K562 (cell line): ENCODE data around the gene CSH1. TPM values are rescaled to one million over a fixed set of nuclear protein-coding genes. Genes with fewer than 3 reads are reported as not detected.

Experiments used
- ATAC-seq: fragments of 200-7000 bp; cut with Tn5 transposase; 3 replicates; pipeline ENCODE4 v1.9.1; 2020; ENCODE audit warnings: moderate library complexity
- BruUV-seq: library from RNA; stranded (reverse); fragments of 400-500 nt; replicated peaks from 2 replicates; lab custom pipeline; 2021; lab: Mats Ljungman, UMichigan
- CTCF ChIA-PET: fragments of 300-600 bp; formaldehyde crosslinking; extraction: SDS; loops from one replicate; lab custom pipeline; 2021; ENCODE audit warnings: low intra/inter-chr PET ratio; lab: Yijun Ruan, JAX
- POLR2A ChIA-PET: fragments of 300-600, 350-650 bp; sonication (Branson Sonifier 250); formaldehyde crosslinking; extraction: SDS; loops from one replicate; lab custom pipeline; 2021; ENCODE audit warnings: antibody characterized with exemption, inconsistent platforms; lab: Yijun Ruan, JAX
- DNase-seq, 4 experiments: peaks; one replicate each; pipeline versions ENCODE4 v3.0.0 to v3.0.0-alpha.2; 2011 to 2018; ENCODE audit warnings: low spot score in 3 of 4, mixed read lengths in 3 of 4; ENCODE audit errors: extremely low read depth in 1 of 4
- FAIRE-seq: peaks from 2 replicates; lab custom pipeline; 2011; peaks lifted over from hg19 to GRCh38; lab: Jason Lieb, UNC
- H2AFZ ChIP-seq: 2 replicates; pipeline ENCODE4 v1.6.0; 2011; ENCODE audit warnings: low read depth, low read length, control low read depth, inconsistent platforms
- H3K27ac ChIP-seq: fragments of 200-600 bp; 3 replicates; pipeline ENCODE4 v1.8.0; 2011; ENCODE audit warnings: low read depth, mild to moderate bottlenecking, control low read depth, inconsistent platforms, low read length, moderate library complexity, mixed read lengths; ENCODE audit errors: extremely low read depth
- H3K27me3 ChIP-seq, 2 experiments: fragments of 300-600 bp in 1 of 2; 2 replicates in 1 of 2; 3 replicates in 1 of 2; pipeline versions ENCODE4 v1.6.0 to v1.8.0; 2011; ENCODE audit warnings: inconsistent platforms in 2 of 2, low read length in 2 of 2, mild to moderate bottlenecking in 1 of 2, mixed read lengths in 1 of 2, moderate library complexity in 1 of 2; ENCODE audit not compliant: control insufficient read depth in 2 of 2, insufficient read depth in 2 of 2
- H3K36me3 ChIP-seq: fragments of 300-600 bp; 3 replicates; pipeline ENCODE4 v1.8.0; 2011; ENCODE audit warnings: mild to moderate bottlenecking, low read length, inconsistent platforms; ENCODE audit not compliant: control insufficient read depth, insufficient read depth
- H3K4me1 ChIP-seq, 2 experiments: fragments of 200-600 bp in 1 of 2; replicated peaks in 1 of 2; 2 replicates in 1 of 2; 3 replicates in 1 of 2; pipeline versions ENCODE4 v1.5.1 to v1.8.0; 2011; ENCODE audit warnings: inconsistent platforms in 2 of 2, low read length in 2 of 2, mild to moderate bottlenecking in 1 of 2, mixed read lengths in 1 of 2, moderate library complexity in 1 of 2; ENCODE audit not compliant: control insufficient read depth in 2 of 2, insufficient read depth in 2 of 2
- H3K4me2 ChIP-seq: 2 replicates; pipeline ENCODE4 v1.6.1; 2011; ENCODE audit warnings: low read length, control low read depth, inconsistent platforms, mixed read lengths; ENCODE audit not compliant: insufficient read depth
- H3K4me3 ChIP-seq: fragments of 200-600 bp; sonication (generic), shearing (Covaris generic); 2 replicates; pipeline ENCODE4 v1.5.1; 2016; ENCODE audit warnings: control low read depth, inconsistent platforms
- H3K79me2 ChIP-seq: fragments of 200-600 bp; 3 replicates; pipeline ENCODE4 v1.8.0; 2011; ENCODE audit warnings: low read length, inconsistent platforms; ENCODE audit not compliant: control insufficient read depth, insufficient read depth
- H3K9ac ChIP-seq, 2 experiments: 2 replicates each; pipeline versions ENCODE4 v1.6.0 to v1.6.1; 2011; ENCODE audit warnings: low read depth in 2 of 2, low read length in 2 of 2, control low read depth in 1 of 2, inconsistent platforms in 1 of 2, mild to moderate bottlenecking in 1 of 2, mixed read lengths in 1 of 2; ENCODE audit not compliant: insufficient read depth in 1 of 2
- H3K9me1 ChIP-seq: one replicate; pipeline ENCODE4 v1.6.0; 2011; ENCODE audit warnings: inconsistent platforms, mild to moderate bottlenecking, low read length, moderate library complexity; ENCODE audit not compliant: control insufficient read depth, insufficient read depth
- H3K9me3 ChIP-seq: replicated peaks from 2 replicates; pipeline ENCODE4 v1.5.1; 2011; ENCODE audit warnings: low read depth, low read length, inconsistent platforms; ENCODE audit not compliant: control insufficient read depth, insufficient read depth
- H4K20me1 ChIP-seq: replicated peaks from 2 replicates; pipeline ENCODE4 v1.6.1; 2011; ENCODE audit warnings: low read length, inconsistent platforms, mixed read lengths; ENCODE audit not compliant: control insufficient read depth, insufficient read depth
- CHD4 ChIP-seq: fragments of 200-600 bp; sonication (generic); IDR thresholded peaks from 3 replicates; pipeline ENCODE4 v1.6.1; 2012; ENCODE audit warnings: low read depth, mild to moderate bottlenecking, mixed read lengths, low read length, inconsistent platforms; ENCODE audit not compliant: insufficient read depth, insufficient replicate concordance, poor library complexity, severe bottlenecking
- CREM ChIP-seq: IDR thresholded peaks from 2 replicates; pipeline ENCODE4 v1.6.1; 2014; ENCODE audit warnings: antibody characterized with exemption, low read depth
- ELK1 ChIP-seq: sonication (generic); formaldehyde crosslinking; IDR thresholded peaks from 2 replicates; pipeline ENCODE4 v1.8.1; 2022; ENCODE audit warnings: missing genetic modification reagents
- ETS2 ChIP-seq: IDR thresholded peaks from 2 replicates; pipeline ENCODE4 v1.6.1; 2016; ENCODE audit warnings: borderline replicate concordance, missing genetic modification characterization, mild to moderate bottlenecking, moderate library complexity, missing compliant biosample characterization; ENCODE audit not compliant: poor library complexity, severe bottlenecking
- HCFC1 ChIP-seq: IDR thresholded peaks from 2 replicates; pipeline ENCODE4 v1.6.1; 2012; ENCODE audit warnings: low read depth, low read length, improper control_type of control experiment
- HEY1 ChIP-seq: fragments of 250-450 bp; sonication (Bioruptor Pico); IDR thresholded peaks from 2 replicates; pipeline ENCODE4 v1.5.0; 2020; ENCODE audit warnings: mild to moderate bottlenecking, moderate library complexity, borderline replicate concordance
- HSF4 ChIP-seq: fragments of 250-450 bp; sonication (Bioruptor Pico); IDR thresholded peaks from 2 replicates; pipeline ENCODE4 v2.1.2; 2022; ENCODE audit warnings: mild to moderate bottlenecking, moderate library complexity, borderline replicate concordance
- KLF16 ChIP-seq: IDR thresholded peaks from 2 replicates; pipeline ENCODE4 v1.6.1; 2016; ENCODE audit warnings: antibody characterized with exemption
- MYNN ChIP-seq, 2 experiments: sonication (generic); formaldehyde crosslinking in 1 of 2; IDR thresholded peaks; 2 replicates each; pipeline versions ENCODE4 v1.5.0 to v1.6.1; 2016 to 2020; ENCODE audit warnings: antibody characterized with exemption in 1 of 2, missing genetic modification reagents in 1 of 2
- RFX7 ChIP-seq: fragments of 250-450 bp; sonication (Bioruptor Pico); IDR thresholded peaks from 2 replicates; pipeline ENCODE4 v1.5.1; 2021; ENCODE audit warnings: mild to moderate bottlenecking
- SAFB ChIP-seq: fragments of 200-400 bp; formaldehyde crosslinking; IDR thresholded peaks from 2 replicates; pipeline ENCODE4 v1.6.1; 2017; ENCODE audit warnings: low read depth, low read length, borderline replicate concordance
- SRF ChIP-seq, 2 experiments: fragments of 250-450, 450-650 bp in 1 of 2; sonication (Bioruptor Pico) in 1 of 2; sonication (generic) in 1 of 2; formaldehyde crosslinking; IDR thresholded peaks; 2 replicates each; pipeline versions ENCODE4 v1.5.0 to v1.5.1; 2020 to 2022; ENCODE audit warnings: mild to moderate bottlenecking in 1 of 2, missing genetic modification reagents in 1 of 2
- TBL1XR1 ChIP-seq, 2 experiments: IDR thresholded peaks; 2 replicates each; pipeline ENCODE4 v1.6.1; 2012; ENCODE audit warnings: improper control_type of control experiment in 2 of 2, low read length in 2 of 2, mild to moderate bottlenecking in 1 of 2
- ZNF197 ChIP-seq: fragments of 200-800 bp; sonication (Bioruptor generic); IDR thresholded peaks from 2 replicates; pipeline ENCODE4 v1.6.1; 2016; ENCODE audit warnings: low read depth, missing genetic modification characterization, missing compliant biosample characterization
- ZNF23 ChIP-seq: fragments of 250-450 bp; sonication (Bioruptor Pico); IDR thresholded peaks from 2 replicates; pipeline ENCODE4 v1.4.0; 2020; ENCODE audit warnings: mild to moderate bottlenecking
- WGBS: fragments of 100-300 bp; shearing (Covaris generic); methylation state at CpG from one replicate; pipeline ENCODE4 v1.1.6; 2016; ENCODE audit warnings: low coverage, mixed read lengths; ENCODE audit not compliant: insufficient coverage; ENCODE audit errors: missing lambda C conversion rate; 5-methylcytosine and 5-hydroxymethylcytosine counted together
- in situ Hi-C: fragments of 300-500 bp; cut with MboI; formaldehyde crosslinking; loops from 4 replicates; pipeline ENCODE4 v1.15.0; 2018; ENCODE audit warnings: inconsistent platforms, mixed read lengths
- intact Hi-C: fragments of 100-400 bp; cut with micrococcal nuclease; formaldehyde crosslinking; loops from 2 replicates; pipeline ENCODE4 v1.14.2; 2022
- polyA plus RNA-seq, 8 experiments: library from polyadenylated mRNA; depleted of rRNA in 4 of 8; stranded (reverse) in 5 of 8; unstranded in 3 of 8; fragments of >200 nt; fragmentation: Nextera tagmentation in 2 of 8; fragmentation: Illumina TruSeq in 1 of 8; extraction: Ambion mirVana in 2 of 8; extraction: Trizol in 1 of 8; gene quantifications; 2 replicates each; pipeline versions ENCODE4 v1.2.1 to v1.2.3, GENCODE V29; 2011 to 2014; ENCODE audit warnings: inconsistent platforms in 1 of 8, missing spikeins in 1 of 8
- total RNA-seq, 7 experiments: library from RNA; depleted of rRNA in 6 of 7; stranded (reverse); fragments of >200 nt in 6 of 7; fragmentation: Illumina TruSeq in 2 of 7; extraction: Trizol in 2 of 7; gene quantifications; 2 replicates each; pipeline versions ENCODE4 v1.2.1 to v1.2.3, GENCODE V29; 2011 to 2021; ENCODE audit warnings: low replicate concordance in 1 of 7
- TF ChIP-seq, protein P1 (sequence below): fragments of 250-450 bp; sonication (Bioruptor Pico); IDR thresholded peaks from 2 replicates; pipeline ENCODE4 v1.8.0; 2021; ENCODE audit warnings: borderline replicate concordance, mild to moderate bottlenecking, moderate library complexity; ENCODE audit not compliant: poor library complexity, severe bottlenecking

The CSH1 gene
- total and polyA plus RNA-seq, 9 of the 15 experiments (the other 6 are each of a cell fraction or from before 2014, with no cell fraction given) = not detected

- H3K9me3 ChIP-seq = no peaks in the 10 kb centered on the region
- H3K27me3 ChIP-seq = peaks cover 0 to 9% of the 10 kb centered on the region in 2 experiments; a peak in 2 of 5 replicates
- ChIA-PET CTCF (no interaction called here), POLR2A (interaction anchor here (0.6 to 1.3 kb wide), 3 partner anchors 10 to 12 kb away, joined by 3 to 6 read pairs (median 4); no protein-coding TSS in a partner anchor)
- ATAC-seq (no peak), FAIRE-seq (no peak), DNase-seq (no peak)
- no peak overlapping the region for H3K27ac ChIP-seq
- H3K9ac ChIP-seq = no peak overlapping the region; a peak in 1 of 4 replicates
- H3K4me2 ChIP-seq = no peak overlapping the region
- H3K79me2 ChIP-seq = no peaks in the 10 kb centered on the region
- in situ Hi-C loops (no loop called here), intact Hi-C loops (no loop called here)
- TF ChIP-seq TBL1XR1 (IDR thresholded peaks at IDR 0.05; ENCODE audit: low read length in 2 of 2) (no peak), SAFB (no peak), CHD4 (no peak), CREM (no peak), HSF4 (CRISPR knock-in tag) (no peak), ELK1 (no peak), ZNF23 (no peak), HEY1 (CRISPR knock-in tag) (no peak), HCFC1 (no peak), ETS2 (tag) (no peak), SRF (CRISPR knock-in tag; IDR thresholded peaks at IDR 0.05) (no peak), KLF16 (no peak), ZNF197 (CRISPR knock-in tag) (no peak), MYNN (IDR thresholded peaks at IDR 0.05) (no peak), MYNN (CRISPR knock-in tag; IDR thresholded peaks at IDR 0.05) (no peak), RFX7 (CRISPR knock-in tag) (no peak)
- TF ChIP-seq, protein P1, sequence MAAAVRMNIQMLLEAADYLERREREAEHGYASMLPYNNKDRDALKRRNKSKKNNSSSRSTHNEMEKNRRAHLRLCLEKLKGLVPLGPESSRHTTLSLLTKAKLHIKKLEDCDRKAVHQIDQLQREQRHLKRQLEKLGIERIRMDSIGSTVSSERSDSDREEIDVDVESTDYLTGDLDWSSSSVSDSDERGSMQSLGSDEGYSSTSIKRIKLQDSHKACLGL (CRISPR knock-in tag) = no peak
- BruUV-seq = no TSS peak
- no peak overlapping the region for H2AFZ ChIP-seq
- no peaks in the 10 kb centered on the region for H3K36me3 ChIP-seq
- H3K4me3 ChIP-seq = no peak overlapping the region
- peaks cover 0 to 33% of the 10 kb centered on the region in 2 experiments; a peak in 2 of 5 replicates for H3K4me1 ChIP-seq
- 21% methylated on average over 9 of the region's 10 CpGs for WGBS
- H3K9me1 ChIP-seq = no peaks in the 10 kb centered on the region
- H4K20me1 ChIP-seq = no peaks in the 10 kb centered on the region
These were observed 32.8 kb upstream of the CSH1 start for GRCh38 chr17:63928966-63929695.
